HT1080 (cell line): Measurements from ENCODE around the gene LCN6. TPM values are rescaled to one million over a fixed set of nuclear protein-coding genes. Genes with fewer than 3 reads are reported as not detected.

Experiments used
- DNase-seq: peaks from one replicate; pipeline ENCODE4 v3.0.0-alpha.2; 2015; ENCODE audit warnings: low read depth
- small RNA-seq: library from RNA; depleted of rRNA; stranded (forward); fragments of <200 nt; gene quantifications from one replicate; pipeline ENCODE3, GENCODE V24; 2014
- total RNA-seq: library from RNA; depleted of rRNA; stranded (reverse); fragments of >200 nt; shearing (Covaris generic); gene quantifications from 2 replicates; pipeline ENCODE4 v1.2.3, GENCODE V29; 2014; rRNA removed

LCN6 gene
- total RNA-seq, 1 experiment from 2014 or later: not detected

GRCh38 chr9:136694163-136694871, 54.0 kb downstream of the LCN6 start:
- DNase-seq: no peak

Small RNA genes within 50 kb of the gene (small RNA-seq; reads per million reads assigned to genes)
- gene ATP6V1G1P3 (not detected), gene MIR6722 (not detected)

Other genes with a start within 250 kb of the LCN6 start
- gene NOTCH1, start 202.5 kb downstream of the LCN6 start, total RNA-seq: 11.4 and 13.7 TPM in 2 replicates
- 31.8 and 34.6 TPM in 2 replicates for gene EGFL7, start 85.6 kb downstream of the LCN6 start, total RNA-seq
- 56.0 and 73.5 TPM in 2 replicates for gene AGPAT2, start 61.1 kb downstream of the LCN6 start, total RNA-seq
- gene DIPK1B, start 36.0 kb downstream of the LCN6 start, total RNA-seq: 2.4 and 4.5 TPM in 2 replicates
- not detected in 2 replicates for gene LCN10, start 5.6 kb downstream of the LCN6 start, total RNA-seq
- gene LCN8, start 9.7 kb upstream of the LCN6 start, total RNA-seq: not detected in 2 replicates
- not detected in 2 replicates for gene LCN15, start 16.0 kb upstream of the LCN6 start, total RNA-seq
- gene TMEM141, start 42.8 kb upstream of the LCN6 start, total RNA-seq: 52.5 and 71.5 TPM in 2 replicates
- not detected in 2 replicates for gene CCDC183, start 47.8 kb upstream of the LCN6 start, total RNA-seq
- 87.9 and 90.9 TPM in 2 replicates for gene RABL6, start 59.4 kb upstream of the LCN6 start, total RNA-seq
- gene AJM1, start 94.0 kb upstream of the LCN6 start, total RNA-seq: 0.87 and 1.5 TPM in 2 replicates
- 124 and 165 TPM in 2 replicates for gene PHPT1, start 100.9 kb upstream of the LCN6 start, total RNA-seq
- 5.5 and 7.4 TPM in 2 replicates for gene MAMDC4, start 103.8 kb upstream of the LCN6 start, total RNA-seq
- gene EDF1, start 117.8 kb upstream of the LCN6 start, total RNA-seq: 301 and 357 TPM in 2 replicates
- 16.9 and 18.5 TPM in 2 replicates for gene TRAF2, start 138.0 kb upstream of the LCN6 start, total RNA-seq
- 171 and 188 TPM in 2 replicates for gene FBXW5, start 196.2 kb upstream of the LCN6 start, total RNA-seq
- gene C8G, start 196.7 kb upstream of the LCN6 start, total RNA-seq: 0.47 TPM in 1 of 2 replicates, not detected in the other
- not detected in 2 replicates for gene LCN12, start 203.7 kb upstream of the LCN6 start, total RNA-seq
- not detected in 2 replicates for gene PTGDS, start 229.0 kb upstream of the LCN6 start, total RNA-seq
- gene LCNL1, start 234.5 kb upstream of the LCN6 start, total RNA-seq: not detected in 2 replicates
- 68.0 and 77.8 TPM in 2 replicates for gene PAXX, start 243.9 kb upstream of the LCN6 start, total RNA-seq
- gene CLIC3, start 248.0 kb upstream of the LCN6 start, total RNA-seq: 1.0 and 1.7 TPM in 2 replicates